GM19397 (cell line): Measurements from ENCODE around the gene RAB20.
"Not testable (repeated sequence)": the region's sequence is repeated elsewhere in the genome, so short reads cannot be mapped to it uniquely, and the experiment has no call there.

Source experiments
- ATAC-seq: cut with Tn5 transposase; IDR thresholded peaks from one replicate; pipeline ENCODE4 v1.9.1; 2021; ENCODE audit warnings: mild to moderate bottlenecking, moderate library complexity; ENCODE audit not compliant: unreplicated experiment

RAB20 gene

DNA sequence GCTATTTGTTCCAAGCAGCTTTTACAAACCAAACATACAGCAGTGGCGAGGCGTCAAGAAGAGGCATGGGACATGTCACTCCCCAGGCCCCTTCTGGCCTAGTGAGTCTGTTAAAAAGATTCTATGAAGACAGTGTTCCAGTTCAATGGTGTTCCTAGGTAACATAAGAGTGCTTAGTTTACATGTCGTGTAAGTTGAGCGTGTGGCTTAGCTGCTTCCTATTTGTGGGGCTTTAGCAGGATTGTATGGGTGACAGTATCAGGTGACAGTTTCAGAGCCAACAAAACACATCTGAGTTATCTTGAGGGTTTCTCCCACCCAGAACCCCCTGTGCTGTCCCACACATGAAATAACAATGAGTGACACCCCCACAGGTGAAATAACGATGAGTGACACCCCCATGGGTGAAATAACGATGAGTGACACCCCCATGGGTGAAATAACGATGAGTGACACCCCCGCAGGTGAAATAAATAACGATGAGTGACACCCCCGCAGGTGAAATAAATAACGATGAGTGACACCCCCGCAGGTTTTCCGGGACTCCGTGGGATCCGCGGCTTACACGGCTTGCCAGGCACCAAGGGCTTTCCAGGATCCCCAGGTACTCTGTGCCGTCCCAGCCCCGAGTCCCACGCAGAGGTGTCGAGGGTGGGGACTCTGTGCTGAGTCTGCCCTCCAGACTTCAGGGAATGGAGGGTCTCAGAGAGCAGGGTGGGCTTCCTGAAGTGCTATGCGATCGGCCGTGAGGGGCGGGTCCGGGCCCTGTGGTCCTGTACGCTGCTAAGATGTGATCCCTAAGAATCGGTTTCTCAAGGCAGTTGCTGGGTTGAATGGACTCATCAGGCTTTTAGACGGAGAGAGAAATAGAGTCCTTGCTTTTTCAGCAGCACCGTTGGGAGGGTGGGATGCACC, 68.6 kb downstream of the RAB20 start:
- no peak for ATAC-seq

DNA sequence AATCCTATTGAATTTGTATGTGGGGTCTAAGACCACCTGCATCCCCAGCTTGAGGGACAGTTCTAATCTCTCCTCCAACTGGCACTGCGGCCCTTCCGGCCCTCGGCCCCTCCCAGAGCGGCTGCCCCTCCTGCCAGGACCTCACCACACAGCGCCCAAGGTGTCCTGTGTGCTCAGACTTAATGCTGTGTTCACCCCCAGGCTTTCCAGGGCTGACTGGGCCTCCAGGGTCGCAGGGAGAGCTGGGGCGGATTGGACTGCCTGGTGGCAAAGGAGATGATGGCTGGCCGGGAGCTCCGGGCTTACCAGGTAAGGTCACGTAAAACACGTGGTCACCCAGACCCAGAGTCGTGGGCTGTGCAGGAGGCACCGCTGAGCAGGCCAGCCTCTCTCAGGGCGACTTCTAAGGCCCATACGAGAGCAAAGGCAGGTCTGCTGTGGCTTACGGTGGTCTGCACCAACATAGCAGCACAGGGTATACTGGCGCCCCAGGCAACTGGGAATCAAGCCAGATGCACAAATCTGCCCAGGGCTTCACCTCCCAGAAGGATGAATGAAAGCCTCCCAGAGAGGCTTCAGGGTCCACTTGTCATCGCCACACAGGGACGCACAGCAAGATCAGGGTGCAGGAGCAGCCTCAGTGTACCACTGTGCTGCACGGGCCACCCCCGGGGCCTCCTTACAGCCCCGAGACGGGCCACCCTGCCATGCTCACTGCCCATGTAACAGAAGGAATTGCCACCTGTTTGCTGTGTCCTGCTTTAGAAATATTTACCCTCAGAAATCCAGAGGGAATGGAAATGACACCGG, 69.4 kb downstream of the RAB20 start:
- ATAC-seq = no peak

DNA sequence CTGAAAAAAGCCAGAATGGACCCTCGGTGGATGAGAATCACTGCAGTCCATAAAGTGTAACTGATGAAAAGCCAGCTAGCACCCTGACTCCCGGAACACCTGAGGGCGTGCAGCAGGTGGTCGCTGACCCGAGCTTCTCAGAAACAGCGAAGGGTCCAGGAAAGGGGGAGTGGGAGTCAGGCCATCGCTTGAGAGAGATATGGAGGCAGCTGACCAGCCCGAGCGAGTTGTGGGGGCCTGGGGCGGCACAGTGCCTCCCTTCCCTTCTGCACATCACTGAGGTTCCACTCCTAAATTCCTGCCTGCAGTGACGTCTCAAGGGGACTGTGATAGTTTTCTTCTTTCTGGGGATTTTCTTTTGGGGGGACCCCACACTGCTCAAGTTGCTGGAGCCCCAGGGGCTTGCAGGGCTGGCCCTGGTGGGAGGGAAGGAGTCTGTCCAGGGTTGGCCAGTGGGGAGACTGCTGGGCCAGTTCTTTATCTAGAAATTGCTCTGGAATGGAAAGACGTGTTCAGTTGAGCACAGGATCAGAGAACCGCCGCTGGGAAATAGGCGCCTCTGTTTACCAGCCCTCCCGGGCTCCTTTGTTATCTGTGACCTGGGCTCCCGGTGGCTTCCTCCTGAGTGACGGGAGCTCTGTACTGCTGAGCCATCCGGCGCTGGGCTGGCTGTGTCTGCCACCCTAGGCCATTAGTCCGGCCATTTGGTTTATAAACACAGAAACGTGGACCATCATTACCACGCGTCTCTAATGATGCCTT, 71.3 kb downstream of the RAB20 start:
- ATAC-seq = no peak

DNA sequence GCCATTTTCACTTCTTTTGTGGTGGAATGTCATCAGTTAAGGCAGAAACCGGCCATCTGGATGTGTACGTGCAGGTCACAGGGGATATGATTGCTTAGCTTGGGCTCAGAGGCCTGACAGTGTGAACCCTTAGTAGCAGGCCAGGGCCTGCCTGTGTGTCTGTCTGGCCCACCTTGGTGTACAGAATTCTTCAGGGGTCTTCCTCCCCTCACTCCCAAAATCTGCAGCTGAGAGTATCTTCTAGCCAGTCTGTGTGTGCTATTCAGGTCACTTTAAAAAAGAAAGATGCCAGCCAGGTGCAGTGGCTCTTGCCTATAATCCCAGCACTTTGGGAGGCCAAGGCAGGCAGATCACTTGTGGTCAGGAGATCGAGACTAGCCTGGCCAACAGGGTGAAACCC, 74.6 kb downstream of the RAB20 start:
- ATAC-seq = not testable (repeated sequence)

DNA sequence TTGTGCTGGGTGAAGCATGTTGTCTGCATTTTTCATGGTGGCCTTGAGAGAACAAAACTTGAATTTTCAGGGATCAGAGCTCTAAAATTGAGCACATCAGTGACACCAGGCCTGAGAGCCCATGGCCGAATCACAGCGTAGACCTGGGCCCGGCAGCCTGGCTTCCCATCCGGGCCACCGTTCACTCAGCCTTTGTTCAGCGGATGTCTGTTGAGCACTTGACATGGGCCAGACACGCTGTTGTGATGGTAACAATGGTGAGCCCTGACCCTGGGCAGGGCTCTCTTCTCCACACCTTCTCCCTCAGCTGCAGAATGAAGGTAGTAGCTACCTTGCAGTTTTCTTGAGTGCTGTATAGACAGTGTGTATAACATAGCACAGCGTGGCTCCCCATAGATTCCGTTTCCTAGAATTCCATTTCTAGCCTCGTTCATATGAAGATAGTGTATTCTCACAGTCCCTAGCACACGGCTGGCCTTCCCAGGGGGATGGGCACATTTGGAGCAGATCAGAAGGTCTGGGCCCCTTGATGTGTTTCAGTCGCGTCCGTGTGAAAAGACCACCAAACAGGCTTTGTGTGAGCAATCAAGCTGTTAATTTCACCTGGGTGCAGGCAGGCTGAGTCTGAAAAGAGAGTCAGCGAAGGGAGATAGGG, 75.3 kb downstream of the RAB20 start:
- ATAC-seq = no peak

DNA sequence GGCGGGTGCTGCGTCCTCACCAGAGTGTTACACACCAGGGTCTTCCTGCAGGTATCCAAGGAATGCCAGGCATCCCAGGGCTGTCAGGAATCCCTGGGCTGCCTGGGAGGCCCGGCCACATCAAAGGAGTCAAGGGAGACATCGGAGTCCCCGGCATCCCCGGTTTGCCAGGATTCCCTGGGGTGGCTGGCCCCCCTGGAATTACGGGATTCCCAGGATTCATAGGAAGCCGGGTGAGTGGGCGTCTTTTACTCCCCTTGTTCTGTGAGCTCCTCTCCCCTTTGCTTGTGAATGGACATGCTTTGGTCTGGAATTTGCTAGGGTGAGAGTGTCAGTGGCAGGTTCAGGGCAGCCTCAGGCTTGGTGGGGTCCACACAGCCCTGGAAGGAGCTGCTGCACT, 75.9 kb downstream of the RAB20 start:
- no peak for ATAC-seq

DNA sequence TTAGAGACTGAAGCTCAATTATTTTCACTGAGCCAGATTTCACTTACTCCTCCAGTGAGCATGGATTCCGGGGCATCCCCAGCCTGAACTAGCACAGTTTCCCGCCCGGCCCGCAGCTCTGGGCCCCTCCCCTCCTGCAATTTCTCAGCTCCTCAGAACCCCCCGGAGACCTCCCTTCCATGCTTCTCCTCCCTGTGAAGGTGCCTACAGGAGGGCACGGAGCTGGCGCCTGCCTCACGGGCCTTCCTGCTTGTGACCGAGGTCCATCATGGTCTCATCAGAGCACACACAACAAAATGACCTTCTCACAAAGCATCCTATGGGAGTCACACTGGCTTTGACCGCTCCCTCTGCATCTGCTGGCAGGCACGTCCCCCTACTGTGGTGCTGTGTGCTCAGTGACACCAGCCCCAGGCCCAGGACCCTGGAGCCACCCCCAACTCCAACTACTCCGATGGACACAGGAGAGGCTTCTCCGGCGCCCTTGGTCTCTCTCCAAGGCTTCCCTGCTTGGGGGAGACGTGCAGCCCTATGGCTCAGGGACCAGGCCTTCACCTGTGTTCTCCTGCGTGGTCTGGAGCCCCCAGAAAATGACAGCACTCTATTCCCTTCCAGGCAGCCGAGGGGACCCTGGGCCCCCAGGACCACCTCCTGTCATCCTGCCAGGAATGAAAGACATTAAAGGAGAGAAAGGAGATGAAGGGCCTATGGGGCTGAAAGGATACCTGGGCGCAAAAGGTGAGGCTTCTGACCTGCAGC, 77.1 kb downstream of the RAB20 start:
- ATAC-seq = no peak

DNA sequence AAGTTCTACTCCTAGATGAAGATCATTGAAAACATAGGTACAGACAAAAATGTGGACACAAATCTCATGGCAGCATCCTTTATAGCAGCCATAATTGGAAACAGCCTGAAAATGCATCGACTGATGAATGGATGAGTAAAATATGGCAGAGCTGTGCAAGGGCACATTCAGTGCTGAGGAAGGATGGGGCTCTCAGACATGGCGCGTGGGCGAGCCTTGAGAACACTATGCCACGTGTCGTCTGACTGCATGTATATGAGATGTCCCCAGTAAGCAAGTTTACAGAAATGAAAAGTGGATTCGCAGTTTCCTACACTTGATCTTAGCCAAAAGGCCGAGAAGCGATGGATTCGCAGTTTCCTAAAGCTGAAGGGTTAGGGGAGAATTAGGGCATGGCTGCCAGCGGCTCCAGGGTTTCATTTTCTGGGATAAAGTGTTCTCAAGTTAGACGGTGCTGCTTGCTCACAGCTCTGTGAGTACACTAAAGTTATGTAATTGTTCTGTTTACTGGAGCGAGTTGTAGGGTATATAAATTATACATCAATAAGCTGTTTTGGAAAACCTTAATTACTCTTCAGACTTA, 78.0 kb downstream of the RAB20 start:
- ATAC-seq = no peak

DNA sequence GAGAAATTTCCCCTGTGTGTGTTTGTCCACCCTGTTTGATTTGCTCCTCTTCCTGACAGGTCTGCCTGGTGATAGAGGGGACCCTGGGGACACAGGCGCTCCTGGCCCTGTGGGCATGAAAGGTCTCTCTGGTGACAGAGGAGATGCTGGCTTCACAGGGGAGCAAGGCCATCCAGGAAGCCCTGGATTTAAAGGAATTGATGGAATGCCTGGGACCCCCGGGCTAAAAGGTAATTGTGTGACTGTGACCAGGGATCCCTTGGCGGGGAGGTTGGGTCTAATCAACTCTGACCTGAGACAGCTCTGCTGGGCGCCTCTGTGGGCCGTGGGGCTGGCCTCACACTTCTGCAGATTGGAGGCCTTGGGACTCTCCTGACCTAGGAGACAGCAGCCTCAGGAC, 81.4 kb downstream of the RAB20 start:
- ATAC-seq = no peak

DNA sequence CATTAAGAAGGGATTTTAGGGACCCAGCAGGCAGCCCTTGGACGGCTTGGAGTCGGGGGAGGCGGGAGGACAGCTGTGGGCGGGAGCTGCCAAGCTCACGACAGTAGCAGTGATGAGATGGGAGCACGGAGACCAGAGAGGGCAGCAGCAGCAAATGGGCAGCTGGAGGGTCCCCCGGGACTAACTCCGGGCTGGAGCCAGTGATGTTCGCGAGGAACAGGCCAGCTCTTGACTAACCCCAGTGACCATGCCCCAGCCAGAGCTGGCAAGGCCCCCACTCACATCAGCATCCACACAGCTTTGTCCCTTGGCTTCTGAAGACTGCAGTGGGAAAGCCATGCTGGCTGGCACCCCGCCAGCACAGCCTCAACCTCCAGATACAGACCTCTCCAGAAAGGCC, 81.9 kb downstream of the RAB20 start:
- ATAC-seq = no peak

DNA sequence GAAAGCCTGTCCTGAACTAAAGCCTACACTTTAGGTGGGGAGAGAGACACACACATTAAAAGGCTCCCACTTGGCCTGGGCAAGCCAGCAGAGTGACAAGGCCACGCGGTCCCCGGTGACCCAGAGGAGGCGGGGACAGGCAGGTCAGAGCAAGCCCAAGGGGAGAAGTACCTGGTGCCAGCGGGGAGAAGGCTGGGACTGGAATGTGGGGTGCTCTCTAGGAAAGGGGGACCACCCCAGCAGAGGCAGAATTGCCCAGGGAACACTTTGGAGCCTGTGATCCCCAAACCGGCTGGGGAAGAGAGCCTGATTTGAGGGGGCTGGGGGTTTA, 82.3 kb downstream of the RAB20 start:
- no peak for ATAC-seq

DNA sequence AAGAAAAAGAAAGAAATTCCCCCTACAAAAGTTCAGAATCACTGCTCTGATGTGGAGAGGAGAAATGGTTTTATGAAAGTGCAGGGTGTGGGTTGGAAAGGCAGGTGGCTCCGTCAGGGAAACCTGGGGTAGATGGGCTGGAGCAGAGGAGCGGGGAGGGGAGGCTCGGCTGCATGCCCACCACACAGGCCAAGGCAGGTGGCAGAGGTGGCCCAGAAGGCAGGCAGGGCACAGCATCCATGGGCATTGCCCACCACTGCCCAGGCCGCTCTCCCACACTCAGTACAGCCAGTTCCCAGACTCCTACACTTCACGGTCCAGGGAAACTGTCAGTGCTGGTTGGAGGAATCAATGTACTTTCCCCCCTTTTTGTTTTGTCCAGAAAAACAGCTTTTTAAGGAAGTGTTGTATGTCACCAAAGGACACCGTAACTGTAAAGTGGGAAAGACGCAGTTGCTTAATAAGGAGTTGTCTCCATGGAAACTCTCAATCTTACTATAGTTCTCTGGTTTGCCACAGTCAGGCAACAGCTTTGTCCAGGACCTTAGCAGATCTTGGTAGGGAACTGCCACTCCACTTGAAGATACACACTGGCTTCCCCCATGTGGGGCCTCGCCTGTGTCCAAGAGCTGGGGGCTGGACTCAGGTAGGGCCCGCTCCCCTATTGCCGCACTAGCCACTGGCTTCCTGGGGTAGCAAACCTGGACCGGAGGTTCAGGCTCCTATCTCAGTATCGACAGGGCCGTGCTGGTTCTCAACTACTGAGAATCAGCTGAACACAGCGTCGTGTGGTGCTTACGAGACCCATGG, 82.9 kb downstream of the RAB20 start:
- ATAC-seq = no peak

DNA sequence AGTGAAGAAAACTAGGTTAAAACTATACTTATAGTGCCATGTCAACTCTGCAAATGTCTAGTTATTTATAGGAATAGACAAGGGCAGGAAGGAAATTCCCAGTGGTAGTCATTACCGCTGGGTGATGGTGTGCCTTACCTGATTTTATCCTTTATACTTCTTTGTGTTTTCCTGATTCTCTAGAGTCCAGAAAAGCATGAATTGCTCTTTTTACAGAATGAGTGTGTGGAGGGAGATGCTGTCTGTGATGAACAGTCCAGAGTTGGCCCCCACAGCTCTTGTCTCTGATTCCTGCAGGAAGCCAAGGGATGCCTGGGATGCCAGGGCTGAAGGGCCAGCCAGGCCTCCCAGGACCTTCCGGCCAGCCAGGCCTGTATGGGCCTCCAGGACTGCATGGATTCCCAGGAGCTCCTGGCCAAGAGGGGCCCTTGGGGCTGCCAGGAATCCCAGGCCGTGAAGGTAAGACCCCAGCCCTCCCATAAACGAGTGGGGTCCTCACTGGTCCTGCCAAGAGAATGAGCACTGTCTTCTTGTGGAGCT, 83.7 kb downstream of the RAB20 start:
- no peak for ATAC-seq

DNA sequence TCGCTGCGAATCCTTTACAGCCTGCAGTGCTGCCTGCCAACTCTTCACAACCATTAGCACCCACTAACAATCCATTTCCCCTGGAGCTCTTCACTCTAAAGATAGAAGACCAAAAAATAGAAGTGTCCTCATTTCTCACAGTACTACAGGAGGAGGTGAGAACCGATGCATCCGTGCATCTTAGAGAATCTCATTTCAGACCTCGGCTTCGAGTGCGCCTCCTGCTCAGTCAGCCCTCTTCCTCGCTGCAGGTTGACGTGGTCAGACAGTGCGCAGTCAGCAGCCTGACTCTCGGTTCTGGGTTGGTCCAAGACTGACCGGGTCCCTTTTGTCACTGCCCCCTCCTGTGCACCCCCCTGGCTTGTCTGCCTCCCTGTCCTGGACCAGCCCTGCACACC, 85.3 kb downstream of the RAB20 start:
- no peak for ATAC-seq

DNA sequence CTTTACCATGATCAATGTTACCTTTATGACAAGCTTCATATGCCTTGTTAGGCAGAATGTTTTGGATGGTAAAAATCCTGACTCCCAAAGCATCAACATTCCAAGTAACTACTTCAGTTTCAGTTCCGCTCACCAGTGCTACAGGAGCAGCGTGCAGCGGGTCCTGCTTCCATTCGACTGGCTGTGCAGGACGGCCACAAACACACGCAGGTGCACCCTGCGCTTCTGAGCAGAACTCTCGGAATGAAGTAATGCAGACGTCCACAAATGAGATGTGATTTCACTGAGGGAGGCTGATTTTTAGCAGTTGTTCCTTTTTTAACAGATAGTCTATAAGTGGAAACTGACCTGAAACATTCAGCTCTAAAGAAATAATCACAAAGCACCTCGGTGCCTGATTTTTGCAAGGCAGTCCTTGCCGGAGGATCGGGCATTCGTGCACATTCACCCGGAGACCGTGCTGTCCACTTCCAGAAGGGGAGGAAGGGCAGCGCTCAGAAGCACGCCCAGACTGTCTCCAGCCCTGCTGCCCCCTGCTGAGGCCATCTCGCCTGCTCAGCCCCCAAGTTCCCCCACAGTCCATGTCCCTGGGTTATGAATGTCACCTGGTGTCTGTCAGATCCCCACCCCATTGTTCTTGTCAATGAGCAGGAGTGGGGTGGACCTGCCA, 85.8 kb downstream of the RAB20 start:
- no peak for ATAC-seq

DNA sequence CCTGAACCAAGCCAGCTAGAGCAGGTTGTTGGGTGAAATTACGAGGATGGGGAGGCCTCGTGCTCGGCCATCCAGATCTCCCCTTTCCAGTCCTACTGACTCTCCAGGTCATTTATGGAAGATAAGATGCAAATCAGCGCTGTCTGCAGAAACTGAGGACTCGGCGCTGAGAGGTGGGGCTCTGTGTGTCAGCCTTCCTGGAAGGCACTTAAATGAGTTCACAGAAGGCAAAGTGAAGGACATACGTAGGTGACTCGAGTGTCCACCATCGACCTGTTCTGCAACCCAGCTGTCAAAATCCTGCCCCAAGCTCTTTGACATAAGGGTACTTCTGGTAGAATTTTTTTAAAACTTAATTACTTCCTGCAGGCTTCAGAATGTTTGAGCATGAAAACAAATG, 86.4 kb downstream of the RAB20 start:
- ATAC-seq = no peak

DNA sequence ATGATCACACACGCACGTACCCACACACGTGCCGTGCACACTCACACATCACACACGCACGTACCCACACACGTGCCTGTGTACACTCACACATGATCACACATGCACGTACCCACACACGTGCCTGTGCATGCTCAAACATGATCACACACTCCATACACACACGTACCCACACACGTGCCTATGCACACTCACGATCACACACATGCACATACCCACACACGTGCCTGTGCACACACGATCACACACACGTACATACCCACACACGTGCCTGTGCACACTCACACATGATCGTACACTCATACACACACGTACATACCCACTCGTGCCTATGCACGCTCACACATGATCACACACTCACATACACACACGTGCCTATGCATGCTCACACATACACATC, 86.8 kb downstream of the RAB20 start:
- ATAC-seq = no peak
